Measurements from ENCODE around the gene ZMIZ1. TPM values are rescaled to one million over a fixed set of nuclear protein-coding genes. Genes with fewer than 3 reads are reported as not detected.
A peak's percentile ranks its signal among the peaks of the same experiment; 100 is the strongest.

The ZMIZ1 gene
- polyA plus RNA-seq, 3 donors, result 3.3 to 64.6 (median 8.9) TPM

- Histone ChIP-seq H3K4me1 (ENCODE audit: control insufficient read depth in 1 of 2, insufficient read depth in 2 of 2, low read length in 2 of 2) (peaks cover 2% of the 10 kb centered on the region in 2 donors), H2AFZ (ENCODE audit: insufficient read depth, low read depth, low read length, poor library complexity, severe bottlenecking) (no peak overlapping the region), H3K27ac (ENCODE audit: low read depth in 1 of 2, low read length in 2 of 2) (no peak overlapping the region), H3K4me2 (replicated peaks; ENCODE audit: extremely low read depth, low read length, poor library complexity, severe bottlenecking) (no peak overlapping the region), H3K4me3 (replicated peaks in 1 of 3; ENCODE audit: low read depth in 2 of 3, low read length in 3 of 3) (no peak overlapping the region), H4K20me1 (ENCODE audit: insufficient read depth, low read length) (no peaks in the 10 kb centered on the region), H3K79me2 (ENCODE audit: insufficient read depth, low read length) (no peaks in the 10 kb centered on the region), H3K9ac (ENCODE audit: insufficient read depth, low read length, poor library complexity, severe bottlenecking) (no peak overlapping the region), H3K27me3 (ENCODE audit: control insufficient read depth in 2 of 2, insufficient read depth in 2 of 2, low read length in 2 of 2) (no peaks in the 10 kb centered on the region), H3K36me3 (replicated peaks in 1 of 2; ENCODE audit: control insufficient read depth in 1 of 2, insufficient read depth in 2 of 2, low read length in 2 of 2) (no peaks in the 10 kb centered on the region), H3K9me3 (replicated peaks in 1 of 2; ENCODE audit: control insufficient read depth in 1 of 2, insufficient read depth in 1 of 2, low read length in 2 of 2) (no peaks in the 10 kb centered on the region)
- H3K9me3 Mint-ChIP-seq, result peaks cover 0 to 3% (median 0%) of the 10 kb centered on the region in 7 donors
- H3K4me1 Mint-ChIP-seq, result peaks cover 8% of the 10 kb centered on the region
- no peaks in the 10 kb centered on the region for H3K36me3 Mint-ChIP-seq
- H3K4me3 Mint-ChIP-seq, result no peak overlapping the region
- intact Hi-C loops (cut with micrococcal nuclease), result no loop called here
- no peak for TF ChIP-seq CTCF (IDR thresholded peaks at IDR 0.05)
- DNase-seq, result no peak
- WGBS (ENCODE audit: insufficient coverage), result 84% methylated on average over 7 of the region's 12 CpGs
- no peak overlapping the region for H3K27ac Mint-ChIP-seq
- H3K27me3 Mint-ChIP-seq (ENCODE audit: low read depth in 3 of 3), result peaks cover 6 to 11% (median 6%) of the 10 kb centered on the region in 3 donors
Measured at GRCh38 chr10:79057481-79058275, 11.1 kb upstream of the ZMIZ1 start.

DNA sequence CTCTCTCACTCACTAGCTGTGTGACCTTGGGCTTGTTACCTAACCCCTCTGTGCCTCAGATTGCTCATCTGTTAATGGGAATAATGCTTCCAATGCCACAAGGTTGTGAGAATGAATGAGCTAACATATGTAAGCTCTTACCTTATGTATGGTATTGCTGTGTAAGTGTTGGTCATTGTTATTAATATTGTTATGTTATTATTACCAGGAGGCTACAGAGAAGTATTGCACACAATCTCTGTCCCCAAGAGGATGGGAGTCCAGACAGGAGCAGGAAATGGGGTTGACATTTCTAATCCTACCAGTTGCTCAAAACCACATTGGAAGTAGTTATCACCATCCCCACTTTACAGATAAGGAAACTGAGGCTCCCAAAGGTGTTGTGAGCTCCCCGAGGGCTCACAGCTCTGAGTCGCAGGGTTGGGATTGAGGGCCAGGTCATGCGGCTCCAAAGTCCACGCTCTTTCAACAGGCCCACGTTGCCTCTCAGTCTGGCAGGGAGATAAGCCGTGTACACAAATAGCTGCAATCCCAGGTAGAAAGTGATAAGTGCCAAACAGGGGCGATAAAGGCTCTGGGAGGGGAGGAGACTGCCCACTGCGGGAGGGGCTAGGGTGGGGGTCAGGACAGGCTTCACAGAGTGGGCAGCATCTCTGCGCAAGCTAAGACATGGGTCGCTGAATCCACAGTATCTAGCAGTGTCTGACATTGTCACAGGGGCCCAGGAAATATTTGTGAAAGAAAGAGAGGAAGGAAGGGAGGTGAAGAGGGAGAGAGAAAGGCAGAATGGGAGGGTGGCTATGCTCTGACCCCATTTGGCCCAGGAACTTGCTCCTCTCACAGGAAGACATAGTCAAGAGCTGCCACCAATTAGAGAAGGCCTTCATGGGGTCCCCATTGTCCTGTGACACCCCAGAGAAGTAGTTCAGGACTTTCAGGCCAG is 9.6 kb upstream of the ZMIZ1 start:
- H3K27ac Mint-ChIP-seq, result peak overlapping the region in 2 of 7 donors; percentile 15 to 38
- H3K79me2 ChIP-seq (ENCODE audit: insufficient read depth, low read length), result no peaks in the 10 kb centered on the region
- TF ChIP-seq CTCF (IDR thresholded peaks at IDR 0.05), result no peak
- no peaks in the 10 kb centered on the region for H3K36me3 ChIP-seq (replicated peaks in 1 of 2; ENCODE audit: control insufficient read depth in 1 of 2, insufficient read depth in 2 of 2, low read length in 2 of 2)
- H3K4me3 ChIP-seq (replicated peaks in 1 of 3; ENCODE audit: low read depth in 2 of 3, low read length in 3 of 3), result no peak overlapping the region
- H3K4me1 Mint-ChIP-seq, result peaks cover 22% of the 10 kb centered on the region
- H3K9me3 ChIP-seq (replicated peaks in 1 of 2; ENCODE audit: control insufficient read depth in 1 of 2, insufficient read depth in 1 of 2, low read length in 2 of 2), result no peaks in the 10 kb centered on the region
- H3K4me1 ChIP-seq (ENCODE audit: control insufficient read depth in 1 of 2, insufficient read depth in 2 of 2, low read length in 2 of 2), result peaks cover 9 to 16% of the 10 kb centered on the region in 2 donors
- intact Hi-C loops (cut with micrococcal nuclease), result no loop called here
- no peaks in the 10 kb centered on the region for H4K20me1 ChIP-seq (ENCODE audit: insufficient read depth, low read length)
- H3K27ac ChIP-seq (ENCODE audit: low read depth in 1 of 2, low read length in 2 of 2), result no peak overlapping the region
- no peaks in the 10 kb centered on the region for H3K27me3 ChIP-seq (ENCODE audit: control insufficient read depth in 2 of 2, insufficient read depth in 2 of 2, low read length in 2 of 2)
- peaks cover 6 to 9% (median 9%) of the 10 kb centered on the region in 3 donors for H3K27me3 Mint-ChIP-seq (ENCODE audit: low read depth in 3 of 3)
- H3K9ac ChIP-seq (ENCODE audit: insufficient read depth, low read length, poor library complexity, severe bottlenecking), result no peak overlapping the region
- no peak for DNase-seq
- 94% methylated on average over 8 of the region's 10 CpGs for WGBS (ENCODE audit: insufficient coverage)
- H3K4me3 Mint-ChIP-seq, result no peak overlapping the region
- H3K9me3 Mint-ChIP-seq, result peaks cover 0 to 3% (median 0%) of the 10 kb centered on the region in 7 donors
- no peak overlapping the region for H3K4me2 ChIP-seq (replicated peaks; ENCODE audit: extremely low read depth, low read length, poor library complexity, severe bottlenecking)
- H3K36me3 Mint-ChIP-seq, result peaks cover 0 to 2% of the 10 kb centered on the region in 2 donors
- H2AFZ ChIP-seq (ENCODE audit: insufficient read depth, low read depth, low read length, poor library complexity, severe bottlenecking), result no peak overlapping the region
